DND-41 (cell line): ENCODE data around the gene SLC25A36.

Source experiments
- ATAC-seq: fragments of 200-7000 bp; cut with Tn5 transposase; 3 replicates; pipeline ENCODE4 v1.9.1; 2021; ENCODE audit warnings: low read depth; ENCODE audit not compliant: insufficient read depth
- DNase-seq: peaks from one replicate; pipeline ENCODE4 v3.0.0-alpha.2; 2020
- H2AFZ ChIP-seq: 2 replicates; pipeline ENCODE4 v1.6.0; 2012; ENCODE audit warnings: low read depth, low read length
- H3K27ac ChIP-seq: 2 replicates; pipeline ENCODE4 v1.5.1; 2012; ENCODE audit warnings: low read length, inconsistent platforms
- H3K27me3 ChIP-seq: fragments of 200-600 bp; sonication (generic); 2 replicates; pipeline ENCODE4 v1.6.0; 2012; ENCODE audit warnings: low read length, mild to moderate bottlenecking, inconsistent platforms; ENCODE audit not compliant: insufficient read depth, poor library complexity
- H3K36me3 ChIP-seq: 2 replicates; pipeline ENCODE4 v1.5.1; 2012; ENCODE audit warnings: low read length, inconsistent platforms; ENCODE audit not compliant: insufficient read depth
- H3K4me1 ChIP-seq: 2 replicates; pipeline ENCODE4 v1.5.1; 2012; ENCODE audit warnings: mild to moderate bottlenecking, low read length; ENCODE audit not compliant: insufficient read depth
- H3K4me2 ChIP-seq: 2 replicates; pipeline ENCODE4 v1.6.0; 2012; ENCODE audit warnings: mild to moderate bottlenecking, moderate library complexity, low read length, inconsistent platforms; ENCODE audit not compliant: insufficient read depth
- H3K4me3 ChIP-seq, 2 experiments: fragments of 200-600 bp in 1 of 2; shearing (Covaris generic) in 1 of 2; 2 replicates each; pipeline ENCODE4 v1.5.1; 2012 to 2016; ENCODE audit warnings: inconsistent platforms in 2 of 2, low read length in 2 of 2, mild to moderate bottlenecking in 2 of 2, low read depth in 1 of 2, moderate library complexity in 1 of 2
- H3K79me2 ChIP-seq: 2 replicates; pipeline ENCODE4 v1.6.0; 2012; ENCODE audit warnings: low read length, inconsistent platforms; ENCODE audit not compliant: insufficient read depth
- H3K9ac ChIP-seq: 2 replicates; pipeline ENCODE4 v1.6.0; 2012; ENCODE audit warnings: low read depth, mild to moderate bottlenecking, inconsistent platforms, low read length, moderate library complexity
- H3K9me3 ChIP-seq: 2 replicates; pipeline ENCODE4 v1.5.1; 2012; ENCODE audit warnings: low read length, moderate library complexity, mild to moderate bottlenecking, inconsistent platforms; ENCODE audit not compliant: insufficient read depth, severe bottlenecking
- H4K20me1 ChIP-seq: 2 replicates; pipeline ENCODE4 v1.6.0; 2012; ENCODE audit warnings: low read length; ENCODE audit not compliant: insufficient read depth
- EZH2 ChIP-seq: IDR thresholded peaks from 3 replicates; pipeline ENCODE4 v1.6.1; 2012; ENCODE audit warnings: borderline replicate concordance, low read depth, mild to moderate bottlenecking, moderate library complexity, low read length, inconsistent platforms; ENCODE audit not compliant: severe bottlenecking
- TF ChIP-seq, protein P1 (sequence below): IDR thresholded peaks from 2 replicates; pipeline ENCODE4 v1.5.1; 2012; ENCODE audit warnings: borderline replicate concordance, low read length, moderate library complexity, mild to moderate bottlenecking; ENCODE audit not compliant: poor library complexity, severe bottlenecking; ENCODE audit errors: extremely low read depth

Gene SLC25A36

DNA sequence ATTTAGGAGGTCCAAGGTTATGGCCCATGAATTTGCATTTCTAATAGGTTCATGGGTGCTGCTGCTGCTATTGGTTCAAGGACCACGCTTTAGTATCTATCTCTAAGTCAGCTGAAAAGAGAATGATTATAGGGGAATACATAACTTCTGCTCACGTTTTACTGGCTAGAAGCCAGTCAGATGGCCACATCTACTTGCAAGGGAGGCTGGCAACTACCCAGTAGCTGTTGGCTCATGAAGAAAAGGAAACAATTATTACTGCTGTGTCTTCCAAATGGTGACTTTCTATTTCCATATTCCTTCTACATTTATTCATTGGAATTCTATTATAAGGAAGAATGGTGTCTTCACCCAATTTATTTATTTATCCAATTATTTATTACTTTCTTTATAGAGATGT, 54.2 kb downstream of the SLC25A36 start:
- Histone ChIP-seq H2AFZ (no peak overlapping the region), H3K9me3 (peaks cover 6% of the 10 kb centered on the region), H3K4me3 (no peak overlapping the region), H3K4me2 (no peak overlapping the region), H3K36me3 (no peaks in the 10 kb centered on the region), H3K4me1 (peaks cover 8% of the 10 kb centered on the region), H4K20me1 (no peaks in the 10 kb centered on the region), H3K27me3 (no peaks in the 10 kb centered on the region), H3K9ac (no peak overlapping the region), H3K27ac (no peak overlapping the region), H3K79me2 (no peaks in the 10 kb centered on the region)
- TF ChIP-seq, protein P1, sequence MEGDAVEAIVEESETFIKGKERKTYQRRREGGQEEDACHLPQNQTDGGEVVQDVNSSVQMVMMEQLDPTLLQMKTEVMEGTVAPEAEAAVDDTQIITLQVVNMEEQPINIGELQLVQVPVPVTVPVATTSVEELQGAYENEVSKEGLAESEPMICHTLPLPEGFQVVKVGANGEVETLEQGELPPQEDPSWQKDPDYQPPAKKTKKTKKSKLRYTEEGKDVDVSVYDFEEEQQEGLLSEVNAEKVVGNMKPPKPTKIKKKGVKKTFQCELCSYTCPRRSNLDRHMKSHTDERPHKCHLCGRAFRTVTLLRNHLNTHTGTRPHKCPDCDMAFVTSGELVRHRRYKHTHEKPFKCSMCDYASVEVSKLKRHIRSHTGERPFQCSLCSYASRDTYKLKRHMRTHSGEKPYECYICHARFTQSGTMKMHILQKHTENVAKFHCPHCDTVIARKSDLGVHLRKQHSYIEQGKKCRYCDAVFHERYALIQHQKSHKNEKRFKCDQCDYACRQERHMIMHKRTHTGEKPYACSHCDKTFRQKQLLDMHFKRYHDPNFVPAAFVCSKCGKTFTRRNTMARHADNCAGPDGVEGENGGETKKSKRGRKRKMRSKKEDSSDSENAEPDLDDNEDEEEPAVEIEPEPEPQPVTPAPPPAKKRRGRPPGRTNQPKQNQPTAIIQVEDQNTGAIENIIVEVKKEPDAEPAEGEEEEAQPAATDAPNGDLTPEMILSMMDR: no peak
- no peak for TF ChIP-seq EZH2
- ATAC-seq: no peak
- DNase-seq: no peak

GRCh38 chr3:141000027-141000663, 58.5 kb downstream of the SLC25A36 start:
- ATAC-seq (peak; percentile 98), DNase-seq (peak; percentile 67)
- no peak overlapping the region for H3K9ac ChIP-seq
- no peaks in the 10 kb centered on the region for H3K36me3 ChIP-seq
- peaks cover 8% of the 10 kb centered on the region for H3K4me1 ChIP-seq
- no peak overlapping the region for H3K4me2 ChIP-seq
- H3K4me3 ChIP-seq: no peak overlapping the region
- H3K9me3 ChIP-seq: peaks cover 6% of the 10 kb centered on the region
- H3K79me2 ChIP-seq: no peaks in the 10 kb centered on the region
- peak overlapping the region; percentile 60; the same call in 1 of the 2 replicates for H2AFZ ChIP-seq
- H3K27me3 ChIP-seq: no peaks in the 10 kb centered on the region
- H3K27ac ChIP-seq: no peak overlapping the region
- H4K20me1 ChIP-seq: no peaks in the 10 kb centered on the region
- TF ChIP-seq EZH2: no peak
- TF ChIP-seq, protein P1: peak; percentile 90

GRCh38 chr3:141000686-141001085, 59.0 kb downstream of the SLC25A36 start:
- no peaks in the 10 kb centered on the region for H3K79me2 ChIP-seq
- no peak overlapping the region for H3K9ac ChIP-seq
- H3K4me2 ChIP-seq: no peak overlapping the region
- H3K27ac ChIP-seq: peak overlapping the region; percentile 22; the same call in 1 of the 2 replicates
- no peaks in the 10 kb centered on the region for H4K20me1 ChIP-seq
- no peaks in the 10 kb centered on the region for H3K36me3 ChIP-seq
- H3K4me3 ChIP-seq: no peak overlapping the region
- DNase-seq (no peak), ATAC-seq (no peak)
- peak overlapping the region; percentile 60; the same call in 1 of the 2 replicates for H2AFZ ChIP-seq
- TF ChIP-seq, protein P1: no peak
- no peak for TF ChIP-seq EZH2
- H3K9me3 ChIP-seq: peaks cover 6% of the 10 kb centered on the region
- no peaks in the 10 kb centered on the region for H3K27me3 ChIP-seq
- H3K4me1 ChIP-seq: peaks cover 8% of the 10 kb centered on the region
